GM23248 (cell line): Measurements from ENCODE around the gene S100A16. TPM values are rescaled to one million over a fixed set of nuclear protein-coding genes. Genes with fewer than 3 reads are reported as not detected.

Experiments used
- DNase-seq: peaks from one replicate; pipeline ENCODE4 v3.0.0-alpha.2; 2015
- H2AFZ ChIP-seq: fragments of 200-600 bp; sonication (generic); 2 replicates; pipeline ENCODE4 v1.6.1; 2016; ENCODE audit warnings: antibody characterized with exemption
- H3F3A ChIP-seq: fragments of 200-600 bp; sonication (generic); 2 replicates; pipeline ENCODE4 v1.6.1; 2016; ENCODE audit warnings: mild to moderate bottlenecking, antibody characterized with exemption, mixed run types; ENCODE audit not compliant: insufficient read depth
- H3K27ac ChIP-seq: fragments of 200-600 bp; sonication (generic); 2 replicates; pipeline ENCODE4 v1.5.1; 2016; ENCODE audit warnings: mild to moderate bottlenecking
- H3K27me3 ChIP-seq: fragments of 200-600 bp; sonication (generic); replicated peaks from 2 replicates; pipeline ENCODE4 v1.6.1; 2016; ENCODE audit warnings: mild to moderate bottlenecking; ENCODE audit not compliant: insufficient read depth
- H3K36me3 ChIP-seq: fragments of 200-600 bp; sonication (generic); 2 replicates; pipeline ENCODE4 v1.6.1; 2016; ENCODE audit warnings: low read depth, mild to moderate bottlenecking
- H3K4me1 ChIP-seq: fragments of 200-600 bp; sonication (generic); 2 replicates; pipeline ENCODE4 v1.6.1; 2016; ENCODE audit warnings: mild to moderate bottlenecking; ENCODE audit not compliant: insufficient read depth
- H3K4me2 ChIP-seq: fragments of 200-600 bp; sonication (generic); one replicate; pipeline ENCODE4 v1.6.1; 2016; ENCODE audit warnings: mild to moderate bottlenecking; ENCODE audit not compliant: unreplicated experiment
- H3K4me3 ChIP-seq: fragments of 200-600 bp; sonication (generic); 2 replicates; pipeline ENCODE4 v1.5.1; 2016; ENCODE audit warnings: mild to moderate bottlenecking
- H3K79me2 ChIP-seq: fragments of 200-600 bp; sonication (generic); 2 replicates; pipeline ENCODE4 v1.6.1; 2016; ENCODE audit warnings: mild to moderate bottlenecking; ENCODE audit not compliant: insufficient read depth
- H3K9ac ChIP-seq: fragments of 200-600 bp; sonication (generic); 2 replicates; pipeline ENCODE4 v1.6.1; 2016; ENCODE audit warnings: mild to moderate bottlenecking
- H3K9me2 ChIP-seq: fragments of 200-600 bp; sonication (generic); 2 replicates; pipeline ENCODE4 v1.6.1; 2016; ENCODE audit warnings: mixed run types, mild to moderate bottlenecking, moderate library complexity; ENCODE audit not compliant: insufficient read depth
- H3K9me3 ChIP-seq: fragments of 200-600 bp; sonication (generic); one replicate; pipeline ENCODE4 v1.6.1; 2017; ENCODE audit warnings: low read depth
- H4K20me1 ChIP-seq: fragments of 200-600 bp; sonication (generic); 2 replicates; pipeline ENCODE4 v1.6.0; 2016; ENCODE audit not compliant: insufficient read depth
- EZH2 ChIP-seq: fragments of 200-600 bp; sonication (generic); IDR thresholded peaks from 2 replicates; pipeline ENCODE4 v1.6.1; 2018; ENCODE audit warnings: antibody characterized with exemption, mild to moderate bottlenecking; ENCODE audit not compliant: insufficient read depth, poor library complexity, severe bottlenecking
- EZH2phosphoT487 ChIP-seq: fragments of 200-600 bp; sonication (generic); IDR thresholded peaks from 2 replicates; pipeline ENCODE4 v1.6.1; 2018; ENCODE audit warnings: antibody characterized with exemption, moderate library complexity, mild to moderate bottlenecking, low read depth; ENCODE audit not compliant: insufficient read depth
- WGBS, 2 experiments: methylation state at CpG; one replicate each; pipeline ENCODE4 v1.1.6; 2015 to 2017; ENCODE audit warnings: low lambda C conversion rate in 2 of 2, low coverage in 1 of 2; ENCODE audit errors: missing lambda C conversion rate in 2 of 2; 5-methylcytosine and 5-hydroxymethylcytosine counted together
- in situ Hi-C: fragments of 300-500 bp; cut with MboI; formaldehyde crosslinking; loops from 2 replicates; pipeline ENCODE4 v1.15.0; 2020
- polyA plus RNA-seq: library from polyadenylated mRNA; unstranded; fragments of >200 nt; fragmentation: Nextera tagmentation; extraction: Ambion mirVana; gene quantifications from 2 replicates; pipeline ENCODE4 v1.2.1, GENCODE V29; 2016
- total RNA-seq: library from RNA; depleted of rRNA; stranded (reverse); fragments of >200 nt; shearing (Covaris generic); gene quantifications from 2 replicates; pipeline ENCODE4 v1.2.3, GENCODE V29; 2014

Gene S100A16
- total and polyA plus RNA-seq, 2 experiments from 2014 or later: 615 to 801 TPM

DNA sequence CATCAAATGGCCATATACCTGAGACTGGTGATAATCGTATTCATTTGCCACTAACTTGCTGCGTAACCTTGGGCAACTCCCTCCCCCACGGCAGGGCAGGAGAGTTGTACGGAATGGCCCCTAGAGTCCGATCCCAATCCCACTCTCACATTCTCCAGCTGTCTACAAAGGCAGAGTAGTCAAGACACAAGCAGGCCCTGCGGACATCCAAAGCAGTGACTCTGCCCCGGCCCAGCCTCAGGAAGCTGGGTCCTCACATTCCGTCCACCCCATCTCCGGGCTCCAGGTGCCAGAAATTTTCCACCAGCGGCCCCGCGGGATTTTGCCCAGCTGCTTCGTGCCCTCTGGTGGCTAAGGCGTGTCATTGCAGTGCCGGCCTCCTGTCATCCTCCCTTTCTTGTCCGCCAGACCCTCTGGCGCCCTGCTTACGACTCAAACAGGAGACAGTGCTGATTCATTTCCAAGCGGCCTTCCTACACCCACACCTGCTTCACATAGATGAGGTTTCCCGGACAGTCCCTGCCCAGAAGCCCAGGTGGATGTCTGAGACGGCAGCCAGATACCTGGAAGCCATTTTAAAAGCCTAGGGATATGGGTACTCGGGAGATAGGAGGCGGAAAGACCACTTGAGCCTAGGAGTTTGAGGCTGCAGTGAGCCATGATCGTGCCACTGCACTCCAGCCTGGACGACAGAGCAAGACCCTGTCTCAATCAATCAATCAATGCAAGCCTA, 44.4 kb downstream of the S100A16 start:
- peak overlapping the region; percentile 41 for H3K4me3 ChIP-seq
- in situ Hi-C loops: no loop called here
- peak; percentile 95 for DNase-seq

DNA sequence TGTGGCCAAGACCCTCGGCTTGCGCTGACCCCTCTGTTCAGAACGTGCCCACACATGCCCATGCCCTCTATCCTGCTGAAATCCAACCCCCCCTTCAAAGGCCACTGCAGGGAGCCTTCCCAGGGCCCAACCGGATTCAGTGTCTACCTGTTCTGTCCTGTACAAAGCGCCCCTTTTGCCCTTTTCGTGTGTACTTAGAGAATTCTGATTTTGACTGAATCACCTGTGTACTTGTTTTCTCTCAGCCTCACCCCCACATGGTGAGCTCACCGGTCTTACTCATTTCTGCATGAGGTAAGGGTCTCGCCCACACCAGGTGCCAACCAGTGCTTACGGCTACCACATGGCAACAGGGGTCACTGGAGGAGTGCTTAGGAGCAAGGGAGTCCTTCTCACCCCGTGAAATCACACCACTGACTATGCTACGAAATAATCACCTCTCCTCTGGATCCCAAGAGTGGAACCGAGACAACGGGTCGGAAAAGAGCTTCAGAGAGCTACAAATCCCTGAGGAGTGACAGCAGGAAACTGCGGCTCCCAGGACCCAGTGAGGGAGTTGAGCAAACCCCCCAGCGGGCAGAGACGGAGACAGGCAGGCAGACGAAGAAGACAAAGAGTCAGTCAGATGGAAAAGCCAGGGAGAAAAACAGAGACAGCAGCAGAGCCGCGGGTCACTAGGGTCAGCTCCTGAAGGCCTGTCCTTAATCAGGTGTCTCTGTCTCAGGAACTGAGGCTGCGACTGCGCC, 45.1 kb downstream of the S100A16 start:
- in situ Hi-C loops: no loop called here
- TF ChIP-seq EZH2 (no peak), EZH2phosphoT487 (no peak)
- no peaks in the 10 kb centered on the region for H3K36me3 ChIP-seq
- H3K4me1 ChIP-seq: peaks cover 45% of the 10 kb centered on the region
- peak overlapping the region; percentile 100 for H3K27ac ChIP-seq
- H3K27me3 ChIP-seq: no peaks in the 10 kb centered on the region
- H2AFZ ChIP-seq: peak overlapping the region; percentile 87
- WGBS, 2 experiments: 40 to 42% methylated on average over 22 of the region's 22 CpGs
- peaks cover 26% of the 10 kb centered on the region for H3F3A ChIP-seq
- no peaks in the 10 kb centered on the region for H4K20me1 ChIP-seq
- no peaks in the 10 kb centered on the region for H3K79me2 ChIP-seq
- peak overlapping the region; percentile 41 for H3K4me3 ChIP-seq
- peak overlapping the region; percentile 55 for H3K4me2 ChIP-seq
- H3K9ac ChIP-seq: peak overlapping the region; percentile 92
- no peaks in the 10 kb centered on the region for H3K9me2 ChIP-seq
- no peaks in the 10 kb centered on the region for H3K9me3 ChIP-seq
- DNase-seq: peak; percentile 56

More for the DNA sequence above, 44.4 kb downstream of the S100A16 start:
- Histone ChIP-seq H3K79me2 (no peaks in the 10 kb centered on the region), H3F3A (peaks cover 34% of the 10 kb centered on the region), H2AFZ (peak overlapping the region; percentile 87), H3K27ac (peak overlapping the region; percentile 100), H4K20me1 (no peaks in the 10 kb centered on the region), H3K9me2 (no peaks in the 10 kb centered on the region), H3K27me3 (no peaks in the 10 kb centered on the region), H3K36me3 (no peaks in the 10 kb centered on the region), H3K9ac (peak overlapping the region; percentile 92), H3K4me2 (peak overlapping the region; percentile 55), H3K4me1 (peaks cover 52% of the 10 kb centered on the region), H3K9me3 (no peaks in the 10 kb centered on the region)
- WGBS, 2 experiments: 8 to 9% methylated on average over 25 of the region's 25 CpGs
- TF ChIP-seq EZH2phosphoT487: no peak
- TF ChIP-seq EZH2: no peak

DNA sequence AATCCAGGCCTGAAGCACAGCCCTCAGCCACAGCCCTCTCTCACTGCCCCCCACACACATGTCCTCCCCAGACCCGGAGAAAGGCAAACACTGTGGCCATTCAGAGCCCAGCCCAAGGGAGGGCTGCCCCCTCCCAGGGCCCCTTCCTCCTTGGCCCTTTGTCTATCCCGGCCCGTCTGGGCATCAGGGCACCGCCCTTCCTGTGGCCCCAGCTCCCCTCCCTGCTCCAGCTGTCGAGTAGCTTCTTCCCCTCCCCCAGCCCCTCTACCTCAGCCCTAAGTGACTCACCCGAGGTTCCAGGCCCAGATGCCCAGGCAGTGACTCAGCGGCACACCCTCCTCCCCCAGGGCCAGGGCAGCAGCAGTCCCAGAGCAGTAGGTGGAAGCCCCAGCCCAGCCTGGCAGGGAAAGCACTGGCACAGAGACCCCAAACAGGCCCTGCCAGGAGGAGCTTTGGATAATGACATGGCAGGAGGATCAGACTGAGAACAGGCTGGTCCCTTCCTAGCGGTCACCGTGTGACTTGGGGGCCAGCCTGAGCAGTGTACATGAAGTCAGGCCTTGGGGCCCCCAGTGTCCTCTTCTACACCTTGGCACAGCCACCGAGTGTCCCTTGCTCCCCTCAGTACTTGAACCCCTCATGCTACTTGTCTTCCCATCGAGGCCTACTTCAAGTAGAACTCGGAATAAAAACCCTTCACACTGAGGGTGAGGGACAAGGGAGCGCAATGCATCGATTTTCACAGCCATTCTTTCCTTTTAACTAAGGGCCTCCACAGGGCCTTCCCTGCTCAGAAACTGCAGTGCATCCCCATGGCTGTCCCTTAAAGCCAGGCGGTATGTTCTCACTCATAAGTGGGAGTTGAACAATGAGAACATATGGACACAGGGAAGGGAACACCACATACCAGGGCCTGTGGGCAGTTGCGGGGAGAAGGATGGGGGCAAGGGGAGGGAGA, 46.2 kb downstream of the S100A16 start:
- H3K4me2 ChIP-seq: peak overlapping the region; percentile 66
- no peaks in the 10 kb centered on the region for H3K79me2 ChIP-seq
- peak overlapping the region; percentile 92 for H3K9ac ChIP-seq
- no peaks in the 10 kb centered on the region for H3K9me2 ChIP-seq
- H2AFZ ChIP-seq: no peak overlapping the region
- no peaks in the 10 kb centered on the region for H3K27me3 ChIP-seq
- H3K9me3 ChIP-seq: no peaks in the 10 kb centered on the region
- TF ChIP-seq EZH2phosphoT487: no peak
- no peak for TF ChIP-seq EZH2
- H4K20me1 ChIP-seq: no peaks in the 10 kb centered on the region
- peaks cover 38% of the 10 kb centered on the region for H3K4me1 ChIP-seq
- peaks cover 20% of the 10 kb centered on the region for H3F3A ChIP-seq
- in situ Hi-C loops: no loop called here
- peak overlapping the region; percentile 100 for H3K27ac ChIP-seq
- peak; percentile 100 for DNase-seq
- H3K36me3 ChIP-seq: no peaks in the 10 kb centered on the region
- H3K4me3 ChIP-seq: peak overlapping the region; percentile 50
- 14% methylated on average over 16 of the region's 16 CpGs for WGBS, 2 experiments
